ENCODE data around the gene ZFP92.
A peak's percentile ranks its signal among the peaks of the same experiment; 100 is the strongest.

Gene ZFP92

DNA sequence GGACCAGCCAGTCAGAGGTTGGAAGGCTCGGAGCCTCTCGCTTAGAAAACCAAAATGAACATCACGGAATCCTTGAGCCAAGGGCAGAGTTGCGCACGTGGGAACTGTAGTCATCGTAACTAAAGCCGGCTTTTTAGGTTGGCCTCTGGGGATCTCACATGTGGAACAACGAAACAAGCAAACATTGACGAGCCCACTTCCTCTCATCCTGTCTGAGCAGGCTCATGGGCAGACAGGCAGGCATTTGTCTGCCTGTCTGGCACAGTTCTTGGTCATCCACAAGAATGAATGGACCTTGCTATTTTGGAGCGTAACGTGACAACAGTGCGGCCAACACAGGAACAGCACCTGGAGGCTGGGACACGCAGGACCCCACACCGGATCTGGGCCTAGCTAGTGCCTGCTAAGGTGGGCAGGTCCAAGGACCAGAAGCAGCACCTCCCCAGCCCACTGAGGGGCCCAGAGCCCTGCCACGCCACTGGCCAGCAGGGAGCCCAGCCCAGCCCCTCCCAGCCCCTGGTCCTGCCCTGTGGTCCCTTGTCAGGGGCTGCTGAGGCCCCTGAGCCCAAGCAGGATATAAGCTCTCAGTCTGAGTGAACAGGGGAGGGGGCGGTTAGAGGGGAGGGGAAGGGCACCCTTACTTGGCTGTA lies 43.8 kb downstream of the ZFP92 start:
- Histone ChIP-seq H3K27me3 (replicated peaks; ENCODE audit: control insufficient read depth, insufficient read depth, low read length, poor library complexity, severe bottlenecking) (no peaks in the 10 kb centered on the region), H3K4me3 (ENCODE audit: insufficient read depth, low read depth, low read length, poor library complexity, severe bottlenecking) (no peak overlapping the region), H3K36me3 (ENCODE audit: control insufficient read depth, insufficient read depth, low read length) (peaks cover 8% of the 10 kb centered on the region), H3K9me3 (ENCODE audit: control insufficient read depth, low read length) (no peaks in the 10 kb centered on the region), H3K27ac (ENCODE audit: insufficient read depth, low read length, poor library complexity, severe bottlenecking) (no peak overlapping the region), H3K4me1 (ENCODE audit: control insufficient read depth, insufficient read depth, low read length, poor library complexity, severe bottlenecking) (no peaks in the 10 kb centered on the region)
- DNase-seq = no peak

DNA sequence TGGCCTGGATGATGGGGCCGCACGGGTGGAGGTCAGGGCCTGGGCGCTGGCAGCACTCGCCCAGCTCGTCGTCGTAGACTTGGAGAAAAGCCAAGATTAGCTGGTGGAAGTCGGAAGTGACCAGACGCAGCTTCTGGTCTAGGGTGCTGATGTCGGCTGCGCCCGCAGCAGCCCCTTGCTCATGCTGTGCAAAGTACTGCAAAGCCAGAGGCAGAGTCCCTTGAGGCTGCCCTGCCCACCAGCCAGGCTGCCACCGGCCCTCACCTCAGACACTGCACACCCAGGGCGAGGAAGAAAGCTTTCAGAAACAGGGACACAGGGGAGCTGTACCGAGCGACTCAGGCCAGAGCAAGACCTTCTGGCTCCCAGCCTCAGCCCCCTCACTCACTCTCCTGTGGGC lies 44.3 kb downstream of the ZFP92 start:
- Histone ChIP-seq H3K36me3 (ENCODE audit: control insufficient read depth, insufficient read depth, low read length) (peaks cover 8% of the 10 kb centered on the region), H3K27ac (ENCODE audit: insufficient read depth, low read length, poor library complexity, severe bottlenecking) (no peak overlapping the region), H3K4me1 (ENCODE audit: control insufficient read depth, insufficient read depth, low read length, poor library complexity, severe bottlenecking) (no peaks in the 10 kb centered on the region), H3K27me3 (replicated peaks; ENCODE audit: control insufficient read depth, insufficient read depth, low read length, poor library complexity, severe bottlenecking) (no peaks in the 10 kb centered on the region), H3K9me3 (ENCODE audit: control insufficient read depth, low read length) (no peaks in the 10 kb centered on the region), H3K4me3 (ENCODE audit: insufficient read depth, low read depth, low read length, poor library complexity, severe bottlenecking) (no peak overlapping the region)
- no peak for DNase-seq

DNA sequence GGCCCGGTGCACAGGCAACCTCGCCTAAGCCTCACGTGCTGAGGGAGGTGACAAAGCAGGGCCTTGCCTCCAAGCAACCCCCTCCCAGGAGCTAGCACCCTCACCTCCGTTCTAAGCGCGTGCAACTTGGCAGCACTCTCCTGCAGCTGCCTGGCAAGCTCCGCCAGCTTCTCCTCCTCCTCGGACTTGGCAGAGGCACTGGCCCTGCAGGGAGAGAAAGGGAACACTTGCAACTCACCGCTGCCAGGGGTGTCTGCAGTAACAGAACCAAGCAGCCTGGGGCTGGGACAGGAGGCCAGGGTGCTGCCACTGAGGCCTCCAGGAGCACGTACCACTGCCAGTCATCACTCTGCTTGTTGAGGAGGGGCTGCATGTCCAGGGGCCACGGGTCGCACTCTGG lies 44.9 kb downstream of the ZFP92 start:
- peaks cover 8% of the 10 kb centered on the region for H3K36me3 ChIP-seq (ENCODE audit: control insufficient read depth, insufficient read depth, low read length)
- no peak for DNase-seq

DNA sequence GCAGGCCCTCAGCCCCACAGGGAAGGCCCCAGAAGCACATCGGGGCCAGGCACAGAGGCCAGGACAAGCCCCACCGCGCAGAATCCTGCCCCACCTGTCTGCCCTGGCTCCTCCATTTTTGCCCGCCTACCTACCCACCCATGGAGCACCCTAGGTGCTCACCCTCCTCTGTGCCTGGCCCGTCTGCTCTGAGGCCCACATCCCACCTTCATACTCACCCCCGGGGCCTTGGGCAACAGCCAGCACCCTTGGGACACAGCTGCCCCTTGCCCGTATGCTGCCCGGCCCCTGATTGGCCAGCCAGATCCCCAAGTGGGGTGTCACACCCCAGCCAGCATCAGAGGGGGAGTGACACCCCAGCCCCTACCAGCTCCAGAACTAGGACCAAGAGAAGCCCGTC lies 45.4 kb downstream of the ZFP92 start:
- no peak overlapping the region for H3K4me3 ChIP-seq (ENCODE audit: insufficient read depth, low read depth, low read length, poor library complexity, severe bottlenecking)
- H3K27ac ChIP-seq (ENCODE audit: insufficient read depth, low read length, poor library complexity, severe bottlenecking) = no peak overlapping the region
- peaks cover 8% of the 10 kb centered on the region for H3K36me3 ChIP-seq (ENCODE audit: control insufficient read depth, insufficient read depth, low read length)
- H3K9me3 ChIP-seq (ENCODE audit: control insufficient read depth, low read length) = no peaks in the 10 kb centered on the region
- no peak for DNase-seq
- H3K27me3 ChIP-seq (replicated peaks; ENCODE audit: control insufficient read depth, insufficient read depth, low read length, poor library complexity, severe bottlenecking) = no peaks in the 10 kb centered on the region
- H3K4me1 ChIP-seq (ENCODE audit: control insufficient read depth, insufficient read depth, low read length, poor library complexity, severe bottlenecking) = no peaks in the 10 kb centered on the region

More for the DNA sequence above, 44.9 kb downstream of the ZFP92 start:
- Histone ChIP-seq H3K27ac (ENCODE audit: insufficient read depth, low read length, poor library complexity, severe bottlenecking) (no peak overlapping the region), H3K9me3 (ENCODE audit: control insufficient read depth, low read length) (no peaks in the 10 kb centered on the region), H3K4me3 (ENCODE audit: insufficient read depth, low read depth, low read length, poor library complexity, severe bottlenecking) (no peak overlapping the region), H3K27me3 (replicated peaks; ENCODE audit: control insufficient read depth, insufficient read depth, low read length, poor library complexity, severe bottlenecking) (no peaks in the 10 kb centered on the region), H3K4me1 (ENCODE audit: control insufficient read depth, insufficient read depth, low read length, poor library complexity, severe bottlenecking) (no peaks in the 10 kb centered on the region)

DNA sequence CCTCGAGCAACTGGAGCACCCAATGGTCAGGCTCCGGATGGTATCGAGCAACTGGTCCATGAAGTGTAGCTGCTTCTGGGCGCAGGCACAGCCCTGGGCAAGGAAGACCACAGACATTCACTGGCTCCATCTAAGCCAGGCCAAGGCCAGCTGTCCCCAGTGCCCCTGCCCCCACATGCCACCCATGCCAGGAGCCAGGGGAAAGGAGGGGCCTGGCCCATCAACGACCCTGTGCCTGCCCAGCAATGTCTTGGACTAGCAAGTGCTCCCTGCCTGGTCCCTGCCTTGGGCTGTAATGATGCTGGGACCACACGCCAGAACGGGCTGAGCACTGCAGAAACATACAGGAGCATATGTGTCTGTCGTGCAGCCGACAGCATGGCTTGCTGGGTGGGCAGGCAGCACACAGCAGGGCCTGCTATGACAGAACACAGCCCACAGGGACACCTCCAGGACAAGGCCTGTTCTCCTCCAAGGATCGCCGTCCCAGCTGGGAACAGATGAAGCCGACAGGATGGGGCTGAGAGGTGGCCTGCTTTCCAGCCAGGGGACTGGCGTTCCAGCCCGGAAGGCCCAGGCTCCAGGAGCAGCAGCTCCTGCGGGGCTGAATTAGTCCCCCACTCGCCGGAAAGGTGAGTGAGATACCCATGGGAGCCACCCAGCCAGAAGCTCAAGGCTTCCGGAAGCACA lies 46.0 kb downstream of the ZFP92 start:
- Histone ChIP-seq H3K9me3 (ENCODE audit: control insufficient read depth, low read length) (no peaks in the 10 kb centered on the region), H3K36me3 (ENCODE audit: control insufficient read depth, insufficient read depth, low read length) (peaks cover 8% of the 10 kb centered on the region), H3K4me3 (ENCODE audit: insufficient read depth, low read depth, low read length, poor library complexity, severe bottlenecking) (no peak overlapping the region), H3K27me3 (replicated peaks; ENCODE audit: control insufficient read depth, insufficient read depth, low read length, poor library complexity, severe bottlenecking) (no peaks in the 10 kb centered on the region), H3K27ac (ENCODE audit: insufficient read depth, low read length, poor library complexity, severe bottlenecking) (no peak overlapping the region), H3K4me1 (ENCODE audit: control insufficient read depth, insufficient read depth, low read length, poor library complexity, severe bottlenecking) (no peaks in the 10 kb centered on the region)
- DNase-seq = no peak

DNA sequence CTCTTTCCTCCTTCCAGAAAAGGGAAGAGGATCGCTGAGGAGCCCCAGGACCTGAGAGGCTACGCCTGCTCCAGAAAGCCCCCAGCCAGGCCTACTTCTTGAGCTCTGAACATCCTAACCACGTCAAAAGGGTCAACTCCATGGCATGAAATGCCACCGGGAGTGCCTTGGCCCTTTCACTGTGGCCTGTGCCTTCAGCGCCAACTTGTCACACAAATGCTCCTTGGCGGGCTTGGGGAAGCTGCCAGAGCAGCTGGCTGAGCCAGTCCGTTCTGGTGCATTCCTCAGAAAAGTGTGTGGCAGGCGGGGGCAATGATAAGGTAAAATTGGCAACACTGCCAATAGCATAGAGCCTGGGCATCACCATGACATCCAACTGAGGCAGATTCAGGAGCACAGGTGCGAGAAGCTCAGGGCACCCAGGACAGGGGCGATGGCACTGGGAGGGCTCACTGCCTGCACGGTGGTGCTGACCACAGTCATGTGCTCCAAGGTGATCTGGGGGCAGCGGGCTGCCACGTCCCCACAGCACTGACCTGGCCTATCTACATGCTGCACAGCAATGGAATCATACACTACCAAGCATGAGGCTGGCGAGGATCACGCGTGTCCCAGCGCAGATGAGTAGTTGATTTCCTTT lies 46.7 kb downstream of the ZFP92 start:
- H3K9me3 ChIP-seq (ENCODE audit: control insufficient read depth, low read length) = no peaks in the 10 kb centered on the region
- H3K4me1 ChIP-seq (ENCODE audit: control insufficient read depth, insufficient read depth, low read length, poor library complexity, severe bottlenecking) = no peaks in the 10 kb centered on the region
- no peaks in the 10 kb centered on the region for H3K27me3 ChIP-seq (replicated peaks; ENCODE audit: control insufficient read depth, insufficient read depth, low read length, poor library complexity, severe bottlenecking)
- H3K36me3 ChIP-seq (ENCODE audit: control insufficient read depth, insufficient read depth, low read length) = peaks cover 8% of the 10 kb centered on the region
- H3K4me3 ChIP-seq (ENCODE audit: insufficient read depth, low read depth, low read length, poor library complexity, severe bottlenecking) = no peak overlapping the region
- no peak for DNase-seq
- no peak overlapping the region for H3K27ac ChIP-seq (ENCODE audit: insufficient read depth, low read length, poor library complexity, severe bottlenecking)

DNA sequence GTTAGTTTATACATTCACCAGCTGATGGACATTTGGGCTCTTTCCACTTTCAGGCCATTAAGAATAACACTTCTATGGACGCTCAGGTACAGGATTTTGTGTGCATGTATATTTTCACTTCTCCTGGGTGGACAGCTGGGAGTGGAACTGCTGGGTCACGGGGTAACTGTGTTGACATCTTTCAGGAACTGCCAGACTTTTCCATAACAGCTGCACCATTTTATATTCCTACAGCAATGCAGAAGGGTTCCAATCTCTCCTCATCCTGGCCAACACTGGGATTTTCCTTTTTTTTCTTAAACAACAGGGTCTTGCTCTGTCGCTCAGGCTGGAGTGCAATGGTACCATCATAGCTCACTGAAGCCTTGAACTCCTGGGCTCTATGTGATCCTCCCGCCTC lies 47.2 kb downstream of the ZFP92 start:
- peaks cover 8% of the 10 kb centered on the region for H3K36me3 ChIP-seq (ENCODE audit: control insufficient read depth, insufficient read depth, low read length)

DNA sequence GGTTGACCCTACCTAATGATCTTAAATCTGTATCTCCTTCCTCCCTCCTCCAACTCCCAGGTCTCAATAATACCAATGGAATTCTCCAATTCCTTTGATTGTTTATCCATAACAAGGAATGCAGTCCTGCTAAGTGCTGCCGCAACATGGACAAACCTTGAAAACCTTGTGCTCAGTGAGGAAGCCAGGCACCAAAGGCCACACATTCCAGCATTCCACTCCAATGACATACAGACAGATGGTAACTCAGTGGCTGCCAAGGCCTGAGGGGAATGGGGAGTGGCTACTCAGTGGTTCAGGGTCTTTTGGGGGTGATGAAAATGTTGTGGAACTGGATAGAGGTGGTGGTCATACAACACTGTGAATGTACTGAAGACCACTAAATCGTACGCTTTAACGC lies 48.7 kb downstream of the ZFP92 start:
- H3K36me3 ChIP-seq (ENCODE audit: control insufficient read depth, insufficient read depth, low read length) = peaks cover 18% of the 10 kb centered on the region

More for the DNA sequence above, 47.2 kb downstream of the ZFP92 start:
- H3K9me3 ChIP-seq (ENCODE audit: control insufficient read depth, low read length) = no peaks in the 10 kb centered on the region
- H3K27ac ChIP-seq (ENCODE audit: insufficient read depth, low read length, poor library complexity, severe bottlenecking) = no peak overlapping the region
- no peak for DNase-seq
- no peak overlapping the region for H3K4me3 ChIP-seq (ENCODE audit: insufficient read depth, low read depth, low read length, poor library complexity, severe bottlenecking)
- no peaks in the 10 kb centered on the region for H3K27me3 ChIP-seq (replicated peaks; ENCODE audit: control insufficient read depth, insufficient read depth, low read length, poor library complexity, severe bottlenecking)
- H3K4me1 ChIP-seq (ENCODE audit: control insufficient read depth, insufficient read depth, low read length, poor library complexity, severe bottlenecking) = no peaks in the 10 kb centered on the region

DNA sequence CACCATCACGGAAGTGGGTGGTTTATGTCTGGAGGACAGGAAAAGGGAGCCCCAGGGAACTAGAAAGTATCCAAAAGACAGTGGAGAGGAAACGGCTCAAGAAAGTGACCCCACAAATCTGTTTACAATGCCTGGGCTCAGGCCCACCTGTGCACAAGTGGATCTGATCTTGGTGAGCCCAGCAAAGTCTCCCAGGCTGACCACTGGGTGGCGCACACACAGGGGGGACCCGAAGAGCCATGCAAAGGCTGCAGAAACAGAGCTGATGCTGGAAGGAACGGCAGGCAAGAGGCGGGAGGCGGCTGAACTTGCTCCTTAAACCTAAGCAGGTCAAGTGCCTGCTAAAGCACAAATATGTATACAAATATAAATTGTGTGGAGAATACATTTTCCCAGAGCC lies 49.6 kb downstream of the ZFP92 start:
- Histone ChIP-seq H3K27ac (ENCODE audit: insufficient read depth, low read length, poor library complexity, severe bottlenecking) (no peak overlapping the region), H3K4me1 (ENCODE audit: control insufficient read depth, insufficient read depth, low read length, poor library complexity, severe bottlenecking) (no peaks in the 10 kb centered on the region), H3K9me3 (ENCODE audit: control insufficient read depth, low read length) (no peaks in the 10 kb centered on the region), H3K4me3 (ENCODE audit: insufficient read depth, low read depth, low read length, poor library complexity, severe bottlenecking) (no peak overlapping the region), H3K27me3 (replicated peaks; ENCODE audit: control insufficient read depth, insufficient read depth, low read length, poor library complexity, severe bottlenecking) (no peaks in the 10 kb centered on the region), H3K36me3 (ENCODE audit: control insufficient read depth, insufficient read depth, low read length) (peaks cover 16% of the 10 kb centered on the region)
- DNase-seq = peak in 1 of 3 donors; percentile 14

More for the DNA sequence above, 48.7 kb downstream of the ZFP92 start:
- no peak for DNase-seq
- Histone ChIP-seq H3K27me3 (replicated peaks; ENCODE audit: control insufficient read depth, insufficient read depth, low read length, poor library complexity, severe bottlenecking) (no peaks in the 10 kb centered on the region), H3K27ac (ENCODE audit: insufficient read depth, low read length, poor library complexity, severe bottlenecking) (no peak overlapping the region), H3K4me3 (ENCODE audit: insufficient read depth, low read depth, low read length, poor library complexity, severe bottlenecking) (no peak overlapping the region), H3K4me1 (ENCODE audit: control insufficient read depth, insufficient read depth, low read length, poor library complexity, severe bottlenecking) (no peaks in the 10 kb centered on the region), H3K9me3 (ENCODE audit: control insufficient read depth, low read length) (no peaks in the 10 kb centered on the region)
